Left renal pelvis (tissue), 4 donors: Measurements from ENCODE around the gene AKAP6. TPM values are rescaled to one million over a fixed set of nuclear protein-coding genes. Genes with fewer than 3 reads are reported as not detected.

Source experiments
- DNase-seq, 4 donors: peaks; one replicate each; pipeline ENCODE4 v3.0.0-alpha.2; 2013; ENCODE audit warnings: low read depth in 4 of 4, low spot score in 3 of 4
- polyA plus RNA-seq, 4 donors: library from polyadenylated mRNA; unstranded; fragments of 120-200 nt; gene quantifications; one replicate each; pipeline ENCODE4 v1.2.1, GENCODE V29; 2013; ENCODE audit not compliant: insufficient read length in 4 of 4

AKAP6 gene
- polyA plus RNA-seq, 4 donors, result 1.3 to 3.2 (median 2.2) TPM

DNA sequence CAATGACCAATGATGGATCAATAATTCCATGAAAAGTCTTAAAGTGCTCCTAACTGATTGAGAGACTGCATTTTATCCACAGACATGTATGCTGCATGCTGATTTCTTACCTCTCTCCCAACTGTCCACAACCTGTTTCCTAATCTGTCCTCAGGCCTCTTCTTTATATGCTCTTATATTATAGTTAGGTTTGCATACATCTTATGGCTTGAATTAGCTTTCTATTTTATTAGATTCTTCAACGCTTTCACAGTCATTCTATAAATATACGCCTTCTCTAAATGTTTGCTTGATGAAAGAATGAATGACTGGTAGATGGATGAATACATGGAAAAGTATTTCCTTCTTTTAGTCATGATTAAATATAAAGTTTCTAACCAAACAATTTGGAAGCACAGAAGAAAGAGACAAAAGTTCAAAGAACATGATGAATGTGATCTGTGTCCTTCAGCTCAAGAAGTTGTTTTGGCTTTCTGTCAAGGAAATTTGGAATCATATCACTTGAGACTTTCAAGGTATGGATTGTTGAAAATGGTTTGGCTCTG is 517.8 kb downstream of the AKAP6 start:
- no peak for DNase-seq

DNA sequence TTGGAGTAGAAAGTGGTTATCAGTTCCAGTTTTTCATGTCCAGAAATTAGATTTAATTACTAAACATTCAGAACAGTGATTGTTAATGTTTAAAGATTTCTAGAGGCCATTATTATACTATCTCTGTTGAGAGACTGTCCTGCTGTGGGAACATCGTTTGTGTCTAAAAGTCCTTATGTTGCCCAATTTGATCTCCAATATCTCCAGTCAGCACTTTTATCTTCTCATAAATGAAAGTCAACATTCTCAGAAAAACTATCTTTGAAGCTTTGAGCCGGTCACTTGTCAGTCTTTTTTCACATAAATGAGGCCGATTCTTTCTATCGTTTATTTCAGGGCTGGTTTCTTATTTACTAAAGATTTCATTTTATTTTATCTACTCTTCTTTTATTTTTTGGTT is 518.8 kb downstream of the AKAP6 start:
- no peak for DNase-seq

- no peak for DNase-seq
Measured at GRCh38 chr14:32865827-32866376, 536.8 kb downstream of the AKAP6 start.

DNA sequence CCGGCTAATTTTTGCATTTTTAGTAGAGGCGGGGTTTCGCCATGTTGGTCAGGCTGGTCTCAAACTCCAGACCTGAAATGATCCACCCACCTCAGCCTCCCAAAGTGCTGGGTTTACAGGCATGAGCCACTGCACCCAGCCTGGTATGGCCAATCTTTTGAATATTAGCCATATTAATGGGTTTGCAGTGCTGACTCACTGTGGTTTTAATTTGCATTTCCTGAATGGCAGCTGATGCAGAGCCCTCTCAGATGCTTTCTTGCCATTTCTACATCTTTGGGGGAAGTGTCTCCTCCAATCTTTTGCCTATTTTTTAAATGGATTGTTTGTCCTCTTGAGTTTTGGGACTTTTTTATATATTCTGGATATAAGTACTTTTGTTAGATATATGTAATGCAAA is 554.1 kb downstream of the AKAP6 start:
- no peak for DNase-seq

Other genes with a start within 250 kb of the AKAP6 start
- not detected for gene RNU6-7, start 127.3 kb upstream of the AKAP6 start, polyA plus RNA-seq
- not detected for gene RNU6-8, start 126.0 kb upstream of the AKAP6 start, polyA plus RNA-seq